ENCODE data around the gene NHLRC4.

The NHLRC4 gene

DNA sequence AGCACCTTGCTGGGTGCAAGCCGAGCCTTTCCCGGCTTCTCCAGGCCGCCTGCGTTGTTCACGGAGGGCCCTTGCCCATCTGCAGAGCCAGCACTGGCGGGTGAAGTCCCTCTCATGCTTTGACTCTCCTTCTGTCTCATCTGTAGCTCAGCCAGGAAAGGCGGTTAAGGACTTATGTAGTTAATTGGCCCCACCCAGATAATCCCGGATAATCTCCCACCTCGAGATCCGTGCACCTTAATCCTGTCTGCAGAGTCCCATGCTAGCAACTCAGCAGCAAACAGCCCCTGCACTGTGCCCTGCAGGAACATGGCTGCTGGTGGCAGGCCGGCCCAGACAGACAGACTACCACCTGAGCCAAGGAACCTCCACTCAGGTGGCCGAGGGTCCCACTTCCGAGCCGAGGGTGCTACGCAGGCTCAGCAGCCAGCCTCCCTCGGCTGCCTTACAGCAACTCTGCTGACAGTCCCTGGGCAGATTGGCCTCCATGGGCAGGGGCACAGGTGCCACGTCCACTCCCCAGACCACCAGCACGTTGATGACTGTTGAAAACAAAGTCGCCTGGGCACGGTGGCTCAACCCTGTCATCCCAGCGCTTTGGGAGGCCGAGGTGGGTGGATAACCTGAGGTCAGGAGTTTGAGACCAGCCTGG is 40.0 kb downstream of the NHLRC4 start:
- Histone ChIP-seq H4K20me1 (ENCODE audit: control insufficient read depth, insufficient read depth, low read depth, low read length) (no peaks in the 10 kb centered on the region), H3K4me3 (ENCODE audit: low read length) (no peak overlapping the region), H3K27me3 (ENCODE audit: control insufficient read depth, low read length) (no peaks in the 10 kb centered on the region), H3K9me2 (replicated peaks; ENCODE audit: control insufficient read depth, low read length) (no peaks in the 10 kb centered on the region), H3K4me1 (ENCODE audit: control insufficient read depth, low read length) (no peaks in the 10 kb centered on the region), H3K79me2 (ENCODE audit: control insufficient read depth, low read length) (peaks cover 11% of the 10 kb centered on the region; the same call in 1 of the 2 replicates), H3F3A (ENCODE audit: control insufficient read depth, insufficient read depth) (no peaks in the 10 kb centered on the region), H3K27ac (ENCODE audit: low read depth, low read length) (no peak overlapping the region), H3K9me3 (ENCODE audit: control insufficient read depth, insufficient read depth, low read length) (peaks cover 10% of the 10 kb centered on the region; the same call in 1 of the 2 replicates), H3K4me2 (ENCODE audit: low read length) (no peak overlapping the region), H3K36me3 (ENCODE audit: control insufficient read depth, low read length) (no peaks in the 10 kb centered on the region)
- TF ChIP-seq EZH2phosphoT487 (IDR thresholded peaks at IDR 0.05; ENCODE audit: borderline replicate concordance, low read length), result no peak
- TF ChIP-seq, protein P1, sequence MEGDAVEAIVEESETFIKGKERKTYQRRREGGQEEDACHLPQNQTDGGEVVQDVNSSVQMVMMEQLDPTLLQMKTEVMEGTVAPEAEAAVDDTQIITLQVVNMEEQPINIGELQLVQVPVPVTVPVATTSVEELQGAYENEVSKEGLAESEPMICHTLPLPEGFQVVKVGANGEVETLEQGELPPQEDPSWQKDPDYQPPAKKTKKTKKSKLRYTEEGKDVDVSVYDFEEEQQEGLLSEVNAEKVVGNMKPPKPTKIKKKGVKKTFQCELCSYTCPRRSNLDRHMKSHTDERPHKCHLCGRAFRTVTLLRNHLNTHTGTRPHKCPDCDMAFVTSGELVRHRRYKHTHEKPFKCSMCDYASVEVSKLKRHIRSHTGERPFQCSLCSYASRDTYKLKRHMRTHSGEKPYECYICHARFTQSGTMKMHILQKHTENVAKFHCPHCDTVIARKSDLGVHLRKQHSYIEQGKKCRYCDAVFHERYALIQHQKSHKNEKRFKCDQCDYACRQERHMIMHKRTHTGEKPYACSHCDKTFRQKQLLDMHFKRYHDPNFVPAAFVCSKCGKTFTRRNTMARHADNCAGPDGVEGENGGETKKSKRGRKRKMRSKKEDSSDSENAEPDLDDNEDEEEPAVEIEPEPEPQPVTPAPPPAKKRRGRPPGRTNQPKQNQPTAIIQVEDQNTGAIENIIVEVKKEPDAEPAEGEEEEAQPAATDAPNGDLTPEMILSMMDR (IDR thresholded peaks at IDR 0.05; ENCODE audit: low read depth, low read length, poor library complexity, severe bottlenecking), result no peak

DNA sequence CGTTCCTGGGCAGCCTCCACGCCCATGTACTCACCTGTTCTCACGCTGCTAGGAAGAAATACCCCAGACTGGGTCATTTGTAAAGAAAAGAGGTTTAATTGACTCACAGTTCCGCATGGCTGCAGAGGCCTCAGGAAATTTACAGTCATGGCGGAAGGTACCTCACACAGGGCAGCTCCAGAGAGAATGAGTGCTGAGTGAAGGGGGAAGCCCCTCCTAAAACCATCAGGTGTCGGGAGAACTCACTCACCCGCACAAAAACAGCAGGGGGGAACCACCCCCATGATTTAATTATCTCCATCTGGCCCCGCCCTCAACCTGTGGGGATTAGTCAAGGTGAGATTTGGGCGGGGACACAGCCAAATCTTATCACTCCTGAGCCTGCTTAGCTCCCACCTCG is 41.2 kb downstream of the NHLRC4 start:
- TF ChIP-seq EZH2phosphoT487 (IDR thresholded peaks at IDR 0.05; ENCODE audit: borderline replicate concordance, low read length), result no peak
- TF ChIP-seq, protein P1 (IDR thresholded peaks at IDR 0.05; ENCODE audit: low read depth, low read length, poor library complexity, severe bottlenecking), result no peak
- H4K20me1 ChIP-seq (ENCODE audit: control insufficient read depth, insufficient read depth, low read depth, low read length), result no peaks in the 10 kb centered on the region
- H3K27ac ChIP-seq (ENCODE audit: low read depth, low read length), result no peak overlapping the region
- peaks cover 11% of the 10 kb centered on the region; the same call in 1 of the 2 replicates for H3K79me2 ChIP-seq (ENCODE audit: control insufficient read depth, low read length)
- no peak overlapping the region for H3K4me3 ChIP-seq (ENCODE audit: low read length)
- no peaks in the 10 kb centered on the region for H3F3A ChIP-seq (ENCODE audit: control insufficient read depth, insufficient read depth)
- no peaks in the 10 kb centered on the region for H3K9me2 ChIP-seq (replicated peaks; ENCODE audit: control insufficient read depth, low read length)
- peaks cover 10% of the 10 kb centered on the region; the same call in 1 of the 2 replicates for H3K9me3 ChIP-seq (ENCODE audit: control insufficient read depth, insufficient read depth, low read length)
- no peaks in the 10 kb centered on the region for H3K4me1 ChIP-seq (ENCODE audit: control insufficient read depth, low read length)
- H3K27me3 ChIP-seq (ENCODE audit: control insufficient read depth, low read length), result no peaks in the 10 kb centered on the region
- H3K36me3 ChIP-seq (ENCODE audit: control insufficient read depth, low read length), result no peaks in the 10 kb centered on the region
- H3K4me2 ChIP-seq (ENCODE audit: low read length), result no peak overlapping the region

- H3K9me3 ChIP-seq (ENCODE audit: control insufficient read depth, insufficient read depth, low read length), result peaks cover 10% of the 10 kb centered on the region; the same call in 1 of the 2 replicates
These were observed 42.5 kb downstream of the NHLRC4 start for GRCh38 chr16:609316-609715.

More at GRCh38 chr16:609316-609715, 42.5 kb downstream of the NHLRC4 start:
- TF ChIP-seq, protein P1 (IDR thresholded peaks at IDR 0.05; ENCODE audit: low read depth, low read length, poor library complexity, severe bottlenecking), result no peak
- no peak for TF ChIP-seq EZH2phosphoT487 (IDR thresholded peaks at IDR 0.05; ENCODE audit: borderline replicate concordance, low read length)
- no peaks in the 10 kb centered on the region for H3K9me2 ChIP-seq (replicated peaks; ENCODE audit: control insufficient read depth, low read length)
- no peaks in the 10 kb centered on the region for H3F3A ChIP-seq (ENCODE audit: control insufficient read depth, insufficient read depth)
- no peak overlapping the region for H3K4me3 ChIP-seq (ENCODE audit: low read length)
- no peaks in the 10 kb centered on the region for H3K36me3 ChIP-seq (ENCODE audit: control insufficient read depth, low read length)
- H3K79me2 ChIP-seq (ENCODE audit: control insufficient read depth, low read length), result peaks cover 10% of the 10 kb centered on the region; the same call in 1 of the 2 replicates
- no peak overlapping the region for H3K27ac ChIP-seq (ENCODE audit: low read depth, low read length)
- H3K4me1 ChIP-seq (ENCODE audit: control insufficient read depth, low read length), result no peaks in the 10 kb centered on the region
- no peaks in the 10 kb centered on the region for H4K20me1 ChIP-seq (ENCODE audit: control insufficient read depth, insufficient read depth, low read depth, low read length)
- no peaks in the 10 kb centered on the region for H3K27me3 ChIP-seq (ENCODE audit: control insufficient read depth, low read length)
- no peak overlapping the region for H3K4me2 ChIP-seq (ENCODE audit: low read length)
